ENCODE results near the gene RIC8A. TPM values are rescaled to one million over a fixed set of nuclear protein-coding genes. Genes with fewer than 3 reads are reported as not detected.

RIC8A gene
- total and polyA plus RNA-seq, 9 of the 15 experiments (the other 6 are each of a cell fraction or from before 2014, with no cell fraction given): 10.7 to 108 (median 72.1) TPM

GRCh38 chr11:235997-236773 lies 28.7 kb downstream of the RIC8A start, which contains the start of gene SIRT3 (continued):
- TF ChIP-seq RREB1 (CRISPR knock-in tag; IDR thresholded peaks at IDR 0.05) (no peak), FOXP4 (CRISPR knock-in tag; IDR thresholded peaks at IDR 0.05; ENCODE audit: borderline replicate concordance) (no peak), CREB5 (CRISPR knock-in tag; IDR thresholded peaks at IDR 0.05) (no peak), MAZ (CRISPR knock-in tag; conservative IDR thresholded peaks at IDR 0.05 in 1 of 2, IDR thresholded peaks at IDR 0.05 in 1 of 2) (peak; percentile 66 to 79; a peak in 2 of 4 replicates), HNRNPUL1 (IDR thresholded peaks at IDR 0.05; ENCODE audit: low read length) (peak; percentile 61; the same call in 1 of the 2 replicates), SMARCA4 (IDR thresholded peaks at IDR 0.05) (peak; percentile 40; the same call in 1 of the 2 replicates), CEBPG (CRISPR knock-in tag; IDR thresholded peaks at IDR 0.05) (peak; percentile 22; the same call in 1 of the 2 replicates), CEBPG (tag; conservative IDR thresholded peaks at IDR 0.05 in 1 of 2, IDR thresholded peaks at IDR 0.05 in 1 of 2) (no peak), FOSL1 (tag; conservative IDR thresholded peaks at IDR 0.05) (peak; percentile 37), DMBX1 (CRISPR knock-in tag; IDR thresholded peaks at IDR 0.05; ENCODE audit: borderline replicate concordance) (0 out of 2 replicates have a peak, but pooled peaks have one; percentile 34), ARNT (IDR thresholded peaks at IDR 0.05) (peak; percentile 67 to 80), E2F6 (IDR thresholded peaks at IDR 0.05; ENCODE audit: borderline replicate concordance in 1 of 2, extremely low read depth in 1 of 2, insufficient read depth in 1 of 2, insufficient read length in 1 of 2, low read depth in 1 of 2, low read length in 1 of 2, poor library complexity in 1 of 2, severe bottlenecking in 1 of 2) (peak in 1 of 2 experiments; percentile 47), CXXC5 (CRISPR knock-in tag; IDR thresholded peaks at IDR 0.05) (peak; percentile 6; the same call in 1 of the 2 replicates), TEAD4 (IDR thresholded peaks at IDR 0.05; ENCODE audit: low read length) (peak; percentile 45), TEAD4 (CRISPR knock-in tag; IDR thresholded peaks at IDR 0.05; ENCODE audit: borderline replicate concordance) (no peak), ZNF224 (CRISPR knock-in tag; IDR thresholded peaks at IDR 0.05) (no peak)
